Activated gamma-delta T cell (primary cell): ENCODE data around the gene FAM187B.
"Not testable (repeated sequence)": the region's sequence is repeated elsewhere in the genome, so short reads cannot be mapped to it uniquely, and the experiment has no call there.

ENCODE experiments used
- DNase-seq: peaks from one replicate; lab custom pipeline; 2025; lab: John Stamatoyannopoulos, UW

FAM187B gene

GRCh38 chr19:35236638-35237400 is 8.3 kb upstream of the FAM187B start:
- DNase-seq = no peak

- DNase-seq = no peak
Observed at GRCh38 chr19:35232912-35233311, 4.4 kb upstream of the FAM187B start.

- DNase-seq = no peak
Observed at GRCh38 chr19:35231956-35232645, 3.6 kb upstream of the FAM187B start.

GRCh38 chr19:35229601-35230000 is 1.1 kb upstream of the FAM187B start:
- DNase-seq = no peak

- no peak for DNase-seq
Observed at GRCh38 chr19:35226748-35227147, 1.8 kb downstream of the FAM187B start.

- no peak for DNase-seq
Observed at GRCh38 chr19:35225951-35226350, 2.6 kb downstream of the FAM187B start.

- no peak for DNase-seq
Observed at GRCh38 chr19:35224681-35225571, 3.6 kb downstream of the FAM187B start.

GRCh38 chr19:35223862-35224505 is 4.6 kb downstream of the FAM187B start:
- no peak for DNase-seq

- no peak for DNase-seq
Observed at GRCh38 chr19:35223084-35223790, 5.3 kb downstream of the FAM187B start.

- no peak for DNase-seq
Observed at GRCh38 chr19:35222373-35223015, 6.0 kb downstream of the FAM187B start.

- DNase-seq = not testable (repeated sequence)
Observed at GRCh38 chr19:35220973-35221590, 7.5 kb downstream of the FAM187B start.

GRCh38 chr19:35220315-35220921 is 8.1 kb downstream of the FAM187B start:
- DNase-seq = no peak

- DNase-seq = no peak
Observed at GRCh38 chr19:35219008-35219407, 9.5 kb downstream of the FAM187B start.

- no peak for DNase-seq
Observed at GRCh38 chr19:35217649-35217990, 10.9 kb downstream of the FAM187B start.

- DNase-seq = no peak
Observed at GRCh38 chr19:35216833-35217648, 11.5 kb downstream of the FAM187B start.

- DNase-seq = no peak
Observed at GRCh38 chr19:35216016-35216832, 12.3 kb downstream of the FAM187B start.

GRCh38 chr19:35214766-35215422 is 13.6 kb downstream of the FAM187B start:
- no peak for DNase-seq
